OCI-LY3 (cell line): ENCODE results near the gene IGFBP7.

Experiments used
- EZH2phosphoT487 ChIP-seq: fragments of 200-600 bp; shearing (Covaris generic); IDR thresholded peaks from 2 replicates; pipeline ENCODE4 v1.6.1; 2018; ENCODE audit warnings: antibody characterized with exemption, mixed run types, low read depth
- TF ChIP-seq, protein P1 (sequence below): fragments of 200-600, 300-600 bp; sonication (generic); IDR thresholded peaks from 2 replicates; pipeline ENCODE4 v1.5.1; 2014; ENCODE audit warnings: antibody characterized with exemption, low read length, low read depth

DNA sequence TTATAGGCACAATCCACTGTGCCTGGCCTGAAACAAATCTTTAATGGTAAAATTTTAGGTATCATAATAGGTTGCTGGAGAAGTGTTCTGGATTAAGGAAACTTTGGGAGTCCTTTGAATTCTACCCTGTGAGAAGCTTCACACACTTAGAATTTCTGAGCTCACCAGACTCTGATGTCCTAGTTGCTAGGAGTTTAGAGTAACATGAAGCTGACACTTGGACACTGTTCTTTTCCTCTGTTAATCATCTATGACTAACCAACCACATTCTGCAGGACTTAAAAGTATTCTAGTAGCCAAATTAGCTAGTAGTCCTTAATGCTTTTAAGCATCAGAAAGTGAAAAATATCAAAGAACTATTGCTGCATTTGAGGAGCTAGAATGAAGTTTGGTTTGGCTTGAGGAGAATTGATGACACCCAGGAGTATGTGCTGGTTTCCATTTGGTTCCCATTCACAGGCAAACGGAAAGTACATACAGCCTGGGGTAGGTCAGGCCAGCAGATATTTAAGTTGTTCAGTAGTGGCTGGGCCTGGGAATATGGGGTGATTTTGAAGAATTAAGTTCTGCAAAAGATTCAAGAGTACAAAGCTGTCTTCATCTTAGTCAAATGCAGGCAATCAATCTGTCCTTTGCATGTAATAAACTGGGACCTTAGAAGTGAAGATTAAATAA is 38.8 kb upstream of the IGFBP7 start:
- TF ChIP-seq, protein P1, sequence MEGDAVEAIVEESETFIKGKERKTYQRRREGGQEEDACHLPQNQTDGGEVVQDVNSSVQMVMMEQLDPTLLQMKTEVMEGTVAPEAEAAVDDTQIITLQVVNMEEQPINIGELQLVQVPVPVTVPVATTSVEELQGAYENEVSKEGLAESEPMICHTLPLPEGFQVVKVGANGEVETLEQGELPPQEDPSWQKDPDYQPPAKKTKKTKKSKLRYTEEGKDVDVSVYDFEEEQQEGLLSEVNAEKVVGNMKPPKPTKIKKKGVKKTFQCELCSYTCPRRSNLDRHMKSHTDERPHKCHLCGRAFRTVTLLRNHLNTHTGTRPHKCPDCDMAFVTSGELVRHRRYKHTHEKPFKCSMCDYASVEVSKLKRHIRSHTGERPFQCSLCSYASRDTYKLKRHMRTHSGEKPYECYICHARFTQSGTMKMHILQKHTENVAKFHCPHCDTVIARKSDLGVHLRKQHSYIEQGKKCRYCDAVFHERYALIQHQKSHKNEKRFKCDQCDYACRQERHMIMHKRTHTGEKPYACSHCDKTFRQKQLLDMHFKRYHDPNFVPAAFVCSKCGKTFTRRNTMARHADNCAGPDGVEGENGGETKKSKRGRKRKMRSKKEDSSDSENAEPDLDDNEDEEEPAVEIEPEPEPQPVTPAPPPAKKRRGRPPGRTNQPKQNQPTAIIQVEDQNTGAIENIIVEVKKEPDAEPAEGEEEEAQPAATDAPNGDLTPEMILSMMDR: no peak
- TF ChIP-seq EZH2phosphoT487: no peak
